NCI-H774 (cell line): ENCODE measurements around the gene NOX3.
"Not testable (repeated sequence)": the region's sequence is repeated elsewhere in the genome, so short reads cannot be mapped to it uniquely, and the experiment has no call there.

Source experiments
- DNase-seq: peaks from one replicate; lab custom pipeline; 2025; lab: John Stamatoyannopoulos, UW

The NOX3 gene

GRCh38 chr6:155371230-155371629 lies 84.4 kb downstream of the NOX3 start:
- DNase-seq = no peak

GRCh38 chr6:155366325-155366724 lies 89.3 kb downstream of the NOX3 start:
- no peak for DNase-seq

GRCh38 chr6:155364844-155365437 lies 90.7 kb downstream of the NOX3 start:
- DNase-seq = no peak

GRCh38 chr6:155364021-155364420 lies 91.6 kb downstream of the NOX3 start:
- DNase-seq = not testable (repeated sequence)

- DNase-seq = not testable (repeated sequence)
These were observed 92.5 kb downstream of the NOX3 start for GRCh38 chr6:155362968-155363632.

GRCh38 chr6:155354167-155354566 lies 101.5 kb downstream of the NOX3 start:
- DNase-seq = no peak

- no peak for DNase-seq
These were observed 102.8 kb downstream of the NOX3 start for GRCh38 chr6:155352811-155353210.

- DNase-seq = no peak
These were observed 103.6 kb downstream of the NOX3 start for GRCh38 chr6:155352130-155352420.

- DNase-seq = no peak
These were observed 104.1 kb downstream of the NOX3 start for GRCh38 chr6:155351273-155352129.

GRCh38 chr6:155349956-155350355 lies 105.7 kb downstream of the NOX3 start:
- DNase-seq = no peak

- DNase-seq = no peak
These were observed 106.5 kb downstream of the NOX3 start for GRCh38 chr6:155349129-155349528.

- DNase-seq = no peak
These were observed 107.8 kb downstream of the NOX3 start for GRCh38 chr6:155347800-155348199.

- no peak for DNase-seq
These were observed 108.7 kb downstream of the NOX3 start for GRCh38 chr6:155346957-155347356.
